ENCODE results near the gene NOTCH2. TPM values are rescaled to one million over a fixed set of nuclear protein-coding genes. Genes with fewer than 3 reads are reported as not detected.

The NOTCH2 gene
- total RNA-seq, 1 experiment from 2014 or later: 59.2 TPM

DNA sequence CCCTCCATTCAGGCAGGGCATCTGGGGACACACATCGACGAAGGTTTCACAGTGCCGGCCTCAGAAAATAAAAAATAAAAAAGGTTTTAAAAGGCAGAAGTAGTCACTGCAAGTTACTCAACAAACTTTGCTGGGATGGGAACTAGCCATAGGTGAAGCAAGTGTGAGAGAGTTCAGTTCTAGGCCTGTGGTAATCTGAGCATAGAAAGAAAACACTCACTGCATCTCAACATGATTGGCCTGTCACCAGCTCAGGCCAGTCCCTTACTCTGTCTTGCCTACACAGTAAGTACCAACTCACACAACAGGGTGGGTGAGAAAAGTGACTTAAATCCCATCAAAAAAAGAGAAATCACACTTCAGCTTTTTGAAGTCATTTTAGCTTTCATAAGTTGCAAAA is 142.9 kb downstream of the NOTCH2 start:
- no peak for DNase-seq (ENCODE audit: low read depth)
- in situ Hi-C loops (cut with HindIII; ENCODE audit: low pct_unique_long_range_greater_than_20kb, low sequenced_read_pairs): no loop called here

DNA sequence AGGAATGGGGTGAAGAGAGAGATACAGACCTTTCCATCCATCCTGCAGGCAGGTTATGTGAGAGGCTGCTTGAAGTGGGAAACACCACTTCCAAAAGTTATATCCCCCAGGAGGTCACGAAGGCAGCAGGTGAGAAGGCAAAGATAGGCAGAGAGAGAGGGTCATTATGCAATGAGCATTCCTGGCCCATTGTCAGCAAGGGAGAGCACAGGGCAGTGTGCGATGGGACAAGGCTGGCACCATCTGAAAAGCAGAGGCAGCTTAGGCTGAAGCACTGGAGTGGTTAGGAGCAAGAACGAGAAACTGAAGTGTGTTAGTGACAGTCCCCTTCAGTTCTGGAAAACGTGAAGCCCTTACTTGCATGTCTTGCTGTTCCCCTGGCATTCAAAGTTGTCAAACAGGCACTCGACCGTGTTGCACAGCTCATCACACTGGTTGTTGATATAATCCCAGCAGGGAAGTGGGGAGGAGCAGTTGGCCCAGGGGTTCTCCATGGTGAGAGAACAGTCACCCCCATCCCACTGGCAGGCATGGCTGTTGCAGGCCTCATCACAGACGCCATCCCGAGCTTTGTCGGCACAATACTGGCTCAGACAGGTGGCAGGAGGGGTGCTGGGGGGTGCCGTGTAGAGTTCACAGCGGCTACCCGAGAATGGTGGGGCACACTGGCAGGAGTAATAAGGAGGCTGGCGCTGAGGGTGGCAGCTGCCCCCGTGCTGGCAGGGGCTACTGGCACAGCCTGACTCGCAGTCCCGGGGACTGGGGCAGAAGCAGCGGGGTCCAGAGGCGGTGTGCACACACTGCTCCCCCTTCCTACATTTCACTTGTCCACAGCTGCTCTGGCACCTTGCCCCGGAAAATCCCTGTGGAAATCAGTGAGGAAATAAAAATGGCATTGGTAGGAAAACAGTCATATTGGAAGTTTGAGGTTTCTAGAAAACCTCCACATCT is 144.2 kb downstream of the NOTCH2 start:
- in situ Hi-C loops (cut with HindIII; ENCODE audit: low pct_unique_long_range_greater_than_20kb, low sequenced_read_pairs): no loop called here
- no peak for DNase-seq (ENCODE audit: low read depth)

DNA sequence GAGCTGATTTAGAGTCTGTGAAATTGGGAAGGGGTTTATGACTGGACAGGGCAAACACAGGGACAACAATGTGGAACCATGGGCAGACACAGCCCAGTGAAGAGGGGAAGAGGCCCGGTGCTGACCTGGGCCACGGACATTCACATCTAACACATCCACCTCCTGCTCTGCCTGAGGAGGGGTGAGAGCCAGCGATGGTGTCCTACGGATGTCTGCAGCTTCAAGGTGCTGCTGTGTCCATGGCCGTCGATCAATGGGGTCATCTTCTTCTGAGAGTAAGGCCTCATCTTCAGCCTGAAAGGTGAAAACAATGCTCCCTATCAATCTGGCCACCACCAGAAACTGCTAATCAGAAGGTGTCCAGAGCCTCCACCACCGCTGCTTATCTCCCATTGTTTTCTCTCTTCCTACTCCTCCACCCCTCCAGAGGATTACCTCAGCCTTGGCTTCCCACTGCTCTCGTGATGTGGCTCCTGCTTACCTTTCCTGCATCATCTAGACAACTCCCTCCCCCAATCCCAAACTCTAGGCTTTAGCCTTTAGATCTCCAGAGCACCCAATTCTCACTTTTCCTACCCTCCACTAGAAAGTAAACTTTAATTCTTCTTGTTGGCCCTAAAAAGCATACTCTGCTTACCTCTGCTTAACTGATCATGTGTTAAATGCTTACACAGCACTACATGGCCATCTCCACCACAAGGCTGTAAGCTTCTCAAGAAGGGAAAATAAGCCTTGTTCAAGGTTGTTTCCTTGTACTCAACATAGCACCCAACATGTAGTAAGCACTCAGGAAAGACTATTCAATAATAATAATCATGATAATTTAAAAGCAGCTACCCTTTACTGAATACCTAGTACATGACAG is 149.1 kb downstream of the NOTCH2 start:
- in situ Hi-C loops (cut with HindIII; ENCODE audit: low pct_unique_long_range_greater_than_20kb, low sequenced_read_pairs): no loop called here
- DNase-seq (ENCODE audit: low read depth): no peak

DNA sequence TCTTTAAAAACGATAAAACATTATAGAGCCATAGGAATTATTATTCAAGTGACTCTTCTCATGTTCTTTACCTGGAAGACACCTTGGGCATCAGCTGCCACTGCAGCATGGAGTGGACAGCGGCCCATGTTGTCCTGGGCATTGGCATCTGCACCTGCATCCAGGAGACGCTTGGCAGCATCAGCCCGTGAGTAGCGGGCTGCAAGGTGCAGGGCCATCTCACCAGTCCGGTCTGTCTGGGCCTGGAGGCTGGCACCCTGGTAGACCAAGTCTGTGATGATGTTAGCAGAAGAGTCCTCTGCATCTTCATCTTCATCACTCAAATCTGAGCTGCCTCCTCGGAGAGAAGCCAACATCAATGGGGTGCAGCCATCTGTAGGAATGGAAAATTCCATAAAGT is 150.2 kb downstream of the NOTCH2 start:
- DNase-seq (ENCODE audit: low read depth): no peak
- in situ Hi-C loops (cut with HindIII; ENCODE audit: low pct_unique_long_range_greater_than_20kb, low sequenced_read_pairs): no loop called here

DNA sequence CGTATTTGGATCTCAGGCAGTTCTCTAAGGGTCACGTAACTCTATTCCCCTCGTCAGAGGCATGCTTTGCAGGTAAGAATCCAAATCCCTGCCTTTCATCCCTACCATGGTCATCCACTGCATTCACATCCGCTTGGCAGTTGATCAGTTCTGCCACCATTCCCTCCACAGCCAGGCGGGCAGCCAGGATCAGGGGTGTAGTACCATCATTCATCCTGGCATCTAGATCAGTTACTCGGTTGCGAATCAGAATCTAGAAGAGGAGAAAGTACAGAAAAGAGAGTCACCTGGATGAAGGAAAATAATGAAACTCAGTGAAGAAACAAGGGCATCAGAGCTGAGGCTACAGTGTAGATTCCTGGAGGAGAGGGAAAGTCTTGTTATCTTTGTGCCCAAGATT is 151.2 kb downstream of the NOTCH2 start:
- in situ Hi-C loops (cut with HindIII; ENCODE audit: low pct_unique_long_range_greater_than_20kb, low sequenced_read_pairs): no loop called here
- no peak for DNase-seq (ENCODE audit: low read depth)

DNA sequence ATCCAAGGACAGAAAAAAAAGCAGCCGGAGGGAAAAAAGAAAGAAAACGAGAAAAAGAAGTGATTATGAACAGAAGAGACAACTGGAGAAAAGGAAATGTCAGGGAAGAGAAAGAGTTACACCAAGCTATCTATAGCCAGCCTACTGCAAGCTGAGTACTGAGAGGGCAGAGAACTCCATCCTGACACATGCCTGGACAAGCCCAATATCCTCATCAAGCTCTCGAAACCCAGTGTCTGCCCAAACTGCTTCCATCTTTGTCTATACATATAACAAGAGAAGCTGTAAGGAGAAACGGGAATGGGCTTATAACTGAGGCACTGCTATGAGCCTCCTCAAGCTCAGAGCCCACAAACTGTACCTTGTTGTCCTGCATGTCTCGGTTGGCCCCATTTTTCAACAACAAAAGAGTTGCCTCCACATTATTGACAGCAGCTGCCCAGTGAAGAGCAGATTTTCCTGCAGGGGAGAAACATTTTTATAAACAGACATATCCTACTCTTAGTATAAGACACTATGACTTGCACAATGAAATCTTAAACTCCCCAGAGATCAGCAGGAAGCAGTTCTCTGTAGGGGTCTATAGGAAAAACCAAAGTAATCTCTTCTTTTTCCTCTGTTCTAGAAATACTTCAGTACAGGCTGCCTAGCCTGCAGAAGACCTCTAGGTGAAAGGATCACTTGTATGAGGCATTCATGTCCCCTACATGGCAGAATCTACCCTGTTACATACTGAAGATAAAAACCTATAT is 152.0 kb downstream of the NOTCH2 start:
- no peak for DNase-seq (ENCODE audit: low read depth)
- in situ Hi-C loops (cut with HindIII; ENCODE audit: low pct_unique_long_range_greater_than_20kb, low sequenced_read_pairs): no loop called here

DNA sequence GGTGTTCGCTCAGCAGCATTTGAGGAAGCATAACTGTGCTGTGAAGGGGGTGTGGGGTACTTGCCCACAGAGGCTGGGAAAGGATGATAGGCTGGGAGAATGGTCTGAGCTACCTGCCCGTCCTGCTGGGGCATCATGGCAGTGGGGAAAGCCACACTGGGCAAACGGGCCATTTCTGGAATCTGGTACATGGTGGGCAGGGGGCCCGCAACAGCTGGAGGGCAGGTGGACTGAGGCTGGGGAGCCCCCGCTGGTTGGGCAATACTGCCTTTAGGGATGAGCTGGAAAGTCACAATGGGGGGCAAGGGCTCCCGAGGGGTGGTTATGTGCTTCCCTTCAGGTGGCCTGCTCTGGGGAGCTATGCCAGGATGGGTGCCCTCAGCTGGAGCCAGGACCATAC is 153.9 kb downstream of the NOTCH2 start:
- in situ Hi-C loops (cut with HindIII; ENCODE audit: low pct_unique_long_range_greater_than_20kb, low sequenced_read_pairs): no loop called here
- DNase-seq (ENCODE audit: low read depth): no peak

DNA sequence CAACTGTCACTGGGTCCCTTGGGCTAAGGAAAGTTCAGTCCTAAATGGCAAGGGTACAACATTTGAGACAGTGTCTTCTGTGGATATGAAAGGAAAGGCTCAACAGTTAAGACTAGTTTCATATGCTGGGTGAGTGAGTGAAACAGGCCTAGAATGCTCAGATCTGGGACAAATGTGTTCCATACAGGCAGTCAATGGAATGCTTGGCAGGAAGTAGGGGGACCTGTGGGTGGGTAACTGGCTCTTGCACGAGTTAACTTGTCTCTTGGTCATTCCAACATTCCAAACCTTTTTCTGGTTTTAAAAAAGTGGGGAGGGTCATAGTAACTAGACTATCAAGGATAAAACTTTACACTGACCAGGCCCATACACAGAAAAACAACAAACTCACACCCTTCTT is 155.4 kb downstream of the NOTCH2 start:
- in situ Hi-C loops (cut with HindIII; ENCODE audit: low pct_unique_long_range_greater_than_20kb, low sequenced_read_pairs): no loop called here

DNA sequence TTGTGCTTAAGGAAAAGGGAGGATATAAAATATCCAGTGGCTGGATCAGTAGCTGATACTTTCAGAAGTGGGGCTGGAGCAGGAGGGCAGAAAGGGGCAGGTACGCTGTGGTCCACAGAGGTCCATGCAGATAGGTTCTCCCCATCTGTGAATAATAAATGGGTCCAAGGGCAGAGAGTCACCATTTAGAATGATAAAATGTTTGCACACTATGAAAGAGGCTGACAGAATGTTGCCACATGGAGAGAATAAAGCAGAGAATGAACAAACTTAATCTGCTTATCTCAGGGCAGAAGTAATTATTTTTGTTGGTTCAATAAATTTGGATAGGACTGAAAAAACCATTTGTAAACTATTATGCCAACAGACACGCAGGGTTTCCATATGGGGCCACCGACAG is 156.5 kb downstream of the NOTCH2 start:
- DNase-seq (ENCODE audit: low read depth): no peak

More for the DNA sequence above, 155.4 kb downstream of the NOTCH2 start:
- no peak for DNase-seq (ENCODE audit: low read depth)

DNA sequence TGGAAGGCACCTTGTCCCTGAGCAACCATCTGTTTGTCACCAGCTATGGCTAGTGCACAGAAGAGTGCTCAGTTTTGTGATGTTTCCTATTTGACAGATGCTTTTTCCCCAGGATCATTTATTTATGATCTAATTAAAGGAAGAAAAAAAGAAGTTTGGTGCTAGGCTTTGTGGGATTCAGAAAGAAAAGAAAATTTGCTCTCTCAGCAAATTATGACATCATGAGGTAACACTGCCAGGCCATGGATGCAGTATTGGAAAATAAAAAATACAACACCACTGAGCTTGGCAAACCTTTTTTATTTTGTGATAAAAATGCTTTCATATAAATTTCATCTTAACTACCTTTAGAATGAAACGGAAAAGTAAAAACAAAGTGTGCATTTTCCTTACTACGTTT is 157.7 kb downstream of the NOTCH2 start:
- DNase-seq (ENCODE audit: low read depth): no peak
- in situ Hi-C loops (cut with HindIII; ENCODE audit: low pct_unique_long_range_greater_than_20kb, low sequenced_read_pairs): no loop called here

More for the DNA sequence above, 156.5 kb downstream of the NOTCH2 start:
- in situ Hi-C loops (cut with HindIII; ENCODE audit: low pct_unique_long_range_greater_than_20kb, low sequenced_read_pairs): no loop called here

DNA sequence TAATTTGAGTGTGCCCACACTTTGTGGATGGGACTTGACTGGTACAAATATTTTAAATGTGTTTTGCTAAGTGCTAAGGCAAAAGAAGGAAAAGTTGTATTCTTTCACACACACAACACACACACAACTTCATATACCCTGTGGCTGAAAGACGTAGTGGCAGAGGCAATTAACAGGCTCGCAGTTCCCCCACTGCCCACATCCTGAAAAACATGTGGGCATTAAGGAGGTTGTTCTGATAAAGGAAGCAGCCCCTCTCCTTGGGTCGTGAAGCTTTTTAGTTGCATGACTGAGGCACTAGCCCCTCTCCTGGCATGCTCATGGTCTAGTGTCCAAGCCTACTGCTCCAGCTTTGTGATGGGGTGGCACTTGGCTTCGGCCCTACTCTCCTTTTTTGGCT is 158.8 kb downstream of the NOTCH2 start:
- no peak for DNase-seq (ENCODE audit: low read depth)
- in situ Hi-C loops (cut with HindIII; ENCODE audit: low pct_unique_long_range_greater_than_20kb, low sequenced_read_pairs): no loop called here

DNA sequence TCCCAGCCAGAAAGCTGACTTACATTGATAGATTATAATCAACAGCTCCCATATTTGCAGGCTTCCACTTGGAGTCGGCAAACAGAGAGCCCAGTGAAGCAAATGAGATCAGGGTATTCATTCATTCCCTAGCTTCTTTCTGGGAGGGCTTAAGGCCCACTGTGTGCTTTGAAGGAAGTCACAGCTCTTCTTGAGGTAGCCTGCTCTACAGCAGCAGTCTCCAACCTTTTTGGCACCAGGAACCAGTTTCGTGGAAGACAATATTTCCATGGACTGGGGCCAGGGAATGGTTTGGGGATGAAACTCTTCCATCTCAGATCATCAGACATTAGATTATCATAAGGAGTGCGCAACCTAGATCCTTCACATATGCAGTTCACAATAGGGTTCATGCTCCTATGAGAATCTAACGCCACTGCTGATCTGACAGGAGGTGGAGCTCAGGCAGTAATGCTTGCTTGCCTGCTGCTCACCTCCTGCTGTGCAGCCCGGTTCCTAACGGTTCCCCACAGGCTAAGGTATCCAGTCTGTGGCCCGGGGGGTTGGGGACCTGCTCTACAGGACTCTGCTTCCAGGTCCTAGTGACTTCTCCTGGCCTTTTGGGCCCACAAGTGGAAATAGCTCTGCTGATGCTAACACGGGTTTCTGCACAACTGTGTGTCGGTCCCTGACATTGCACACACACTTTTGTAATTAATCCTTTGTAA is 159.4 kb downstream of the NOTCH2 start:
- in situ Hi-C loops (cut with HindIII; ENCODE audit: low pct_unique_long_range_greater_than_20kb, low sequenced_read_pairs): no loop called here
- no peak for DNase-seq (ENCODE audit: low read depth)

DNA sequence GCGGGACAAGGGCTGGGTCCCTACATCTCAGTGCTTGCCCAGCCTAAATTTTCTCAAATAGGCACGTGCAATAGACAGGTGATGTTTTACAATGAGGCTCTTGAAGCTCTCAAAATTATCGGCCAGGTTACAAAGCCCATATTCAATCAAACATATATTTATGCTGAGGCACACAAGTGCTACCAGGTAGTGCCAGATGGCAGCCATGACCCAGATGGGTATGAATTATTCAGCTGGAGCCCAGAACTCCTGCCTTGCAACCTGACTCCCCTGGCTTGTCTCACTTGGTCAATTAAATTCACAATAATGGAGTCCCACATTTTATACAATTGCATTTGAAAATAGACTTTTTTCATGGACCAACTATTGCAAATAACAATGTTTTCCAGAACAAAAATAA is 160.8 kb downstream of the NOTCH2 start:
- DNase-seq (ENCODE audit: low read depth): no peak
- in situ Hi-C loops (cut with HindIII; ENCODE audit: low pct_unique_long_range_greater_than_20kb, low sequenced_read_pairs): no loop called here

DNA sequence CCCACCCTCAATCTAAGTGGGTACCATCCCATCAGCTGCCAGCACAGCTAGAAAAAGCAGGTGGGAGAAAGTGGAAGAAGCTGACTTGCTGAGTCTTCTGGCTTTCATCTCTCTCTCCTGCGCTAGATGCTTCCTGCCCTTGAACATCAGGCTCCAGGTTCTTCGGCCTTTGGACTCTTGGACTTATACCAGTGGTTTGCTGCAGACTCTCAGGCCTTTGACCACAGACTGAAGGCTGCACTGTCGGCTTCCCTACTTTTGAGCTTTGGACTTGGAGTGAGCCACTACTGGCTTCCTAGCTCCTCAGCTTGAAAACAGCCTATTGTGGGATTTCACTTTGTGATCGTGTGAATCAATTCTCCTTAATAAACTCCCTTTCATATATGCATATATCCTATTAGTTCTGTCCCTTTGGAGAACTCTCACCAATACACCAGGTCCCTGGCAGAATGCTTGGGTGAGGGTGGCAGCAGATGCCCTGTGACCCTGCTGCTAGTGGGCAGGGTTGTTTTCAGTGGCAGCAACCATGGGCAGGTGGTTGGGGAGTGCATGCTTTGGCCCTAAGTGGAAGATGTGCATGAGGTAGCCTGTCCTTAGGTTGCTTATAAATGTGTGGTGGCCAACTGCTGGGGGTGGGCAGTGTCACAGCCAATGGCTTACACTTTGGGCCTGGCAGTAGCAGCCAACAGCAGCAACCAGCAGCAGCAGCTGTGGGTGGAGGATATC is 162.4 kb downstream of the NOTCH2 start:
- in situ Hi-C loops (cut with HindIII; ENCODE audit: low pct_unique_long_range_greater_than_20kb, low sequenced_read_pairs): no loop called here
- DNase-seq (ENCODE audit: low read depth): no peak

DNA sequence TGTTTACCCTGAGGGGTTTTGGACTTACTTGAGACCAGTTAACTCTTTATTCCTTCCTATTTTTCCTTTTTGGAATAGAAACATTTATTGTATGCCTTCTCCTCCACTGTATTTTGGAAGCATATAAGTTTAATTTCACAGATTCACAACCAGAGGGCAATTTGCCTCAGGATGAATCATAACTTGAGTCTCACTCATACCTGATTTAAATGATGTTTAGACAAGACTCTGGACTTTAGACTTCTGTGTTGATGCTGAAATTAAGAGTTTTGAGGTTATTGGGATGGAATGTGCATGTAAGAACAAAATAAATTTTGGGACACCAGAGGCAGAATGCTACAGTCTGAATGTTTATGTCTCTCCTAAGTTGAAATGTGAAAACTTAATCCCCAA is 166.0 kb downstream of the NOTCH2 start:
- in situ Hi-C loops (cut with HindIII; ENCODE audit: low pct_unique_long_range_greater_than_20kb, low sequenced_read_pairs): no loop called here
- DNase-seq (ENCODE audit: low read depth): no peak

DNA sequence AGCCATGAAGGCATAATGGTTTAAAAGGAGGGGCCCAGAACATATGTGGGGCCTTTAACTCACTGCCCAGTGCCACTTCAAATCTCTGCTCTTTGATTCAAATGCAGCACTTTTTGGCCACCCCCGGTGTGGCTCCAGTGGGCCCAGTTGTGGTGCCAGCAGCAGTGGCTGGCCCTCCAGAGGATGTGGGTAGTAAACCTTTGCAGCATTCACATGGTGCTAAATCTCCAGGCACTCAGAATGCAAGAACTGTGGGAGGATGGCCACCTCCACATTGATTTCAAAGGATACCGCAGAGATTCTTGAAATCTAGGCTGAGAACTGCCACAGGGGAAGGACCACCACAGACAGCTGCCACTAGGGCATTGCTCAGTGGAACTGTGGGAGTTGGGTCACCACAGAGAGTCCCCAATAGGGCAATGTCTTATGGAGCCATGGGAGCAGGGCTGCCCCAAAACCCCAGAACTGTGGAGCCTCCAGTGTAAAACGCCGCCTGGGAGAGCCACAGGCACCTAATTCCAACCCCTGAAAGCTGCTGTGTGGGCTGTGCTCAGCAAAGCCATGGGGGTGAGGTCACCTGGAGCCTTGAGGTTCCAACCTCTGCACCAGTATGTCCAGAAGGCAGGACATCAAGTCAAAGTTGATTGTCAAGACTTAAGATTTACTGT is 166.6 kb downstream of the NOTCH2 start:
- no peak for DNase-seq (ENCODE audit: low read depth)

More for the DNA sequence above, 166.6 kb downstream of the NOTCH2 start:
- in situ Hi-C loops (cut with HindIII; ENCODE audit: low pct_unique_long_range_greater_than_20kb, low sequenced_read_pairs): no loop called here
